NCI-H69 (cell line): Measurements from ENCODE around the gene RTN3.
"Not testable (repeated sequence)": the region's sequence is repeated elsewhere in the genome, so short reads cannot be mapped to it uniquely, and the experiment has no call there.

Experiments
- DNase-seq: peaks from one replicate; lab custom pipeline; 2025; lab: John Stamatoyannopoulos, UW

Gene RTN3

DNA sequence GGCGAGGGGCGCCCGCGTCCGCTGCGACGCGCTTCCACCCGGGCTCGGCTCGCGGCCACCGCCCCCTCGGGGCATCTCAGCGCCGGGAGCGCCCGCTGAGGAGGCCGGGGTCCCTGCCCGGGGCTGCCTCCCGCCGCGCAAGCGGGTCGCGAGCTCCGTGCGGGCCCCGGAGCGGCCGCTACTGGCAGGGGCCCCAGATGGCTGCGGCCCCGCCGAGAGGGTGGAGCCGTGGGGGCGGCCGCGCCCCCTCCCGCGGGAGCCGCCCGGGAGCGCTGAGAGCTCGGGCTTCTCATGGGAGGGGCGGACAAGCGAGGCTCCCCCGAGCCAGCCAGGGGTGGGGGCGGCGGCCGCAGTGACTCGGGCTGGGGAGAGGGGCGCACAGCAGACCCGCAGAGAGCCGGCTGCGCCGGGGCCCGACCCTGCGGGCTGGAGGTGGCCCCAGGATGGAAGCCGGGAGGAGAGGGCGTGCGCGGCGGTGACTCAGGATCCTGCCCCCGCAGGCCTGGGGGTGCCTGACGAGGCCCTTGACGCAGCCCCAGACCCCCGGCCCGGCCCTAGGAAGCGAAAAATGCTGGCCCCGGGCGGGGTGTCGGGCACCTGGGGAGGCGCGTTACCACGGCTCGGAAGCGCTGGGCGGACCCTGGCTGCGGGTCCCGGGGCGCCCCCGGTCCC, 87.9 kb downstream of the RTN3 start:
- peak; percentile 81 for DNase-seq

DNA sequence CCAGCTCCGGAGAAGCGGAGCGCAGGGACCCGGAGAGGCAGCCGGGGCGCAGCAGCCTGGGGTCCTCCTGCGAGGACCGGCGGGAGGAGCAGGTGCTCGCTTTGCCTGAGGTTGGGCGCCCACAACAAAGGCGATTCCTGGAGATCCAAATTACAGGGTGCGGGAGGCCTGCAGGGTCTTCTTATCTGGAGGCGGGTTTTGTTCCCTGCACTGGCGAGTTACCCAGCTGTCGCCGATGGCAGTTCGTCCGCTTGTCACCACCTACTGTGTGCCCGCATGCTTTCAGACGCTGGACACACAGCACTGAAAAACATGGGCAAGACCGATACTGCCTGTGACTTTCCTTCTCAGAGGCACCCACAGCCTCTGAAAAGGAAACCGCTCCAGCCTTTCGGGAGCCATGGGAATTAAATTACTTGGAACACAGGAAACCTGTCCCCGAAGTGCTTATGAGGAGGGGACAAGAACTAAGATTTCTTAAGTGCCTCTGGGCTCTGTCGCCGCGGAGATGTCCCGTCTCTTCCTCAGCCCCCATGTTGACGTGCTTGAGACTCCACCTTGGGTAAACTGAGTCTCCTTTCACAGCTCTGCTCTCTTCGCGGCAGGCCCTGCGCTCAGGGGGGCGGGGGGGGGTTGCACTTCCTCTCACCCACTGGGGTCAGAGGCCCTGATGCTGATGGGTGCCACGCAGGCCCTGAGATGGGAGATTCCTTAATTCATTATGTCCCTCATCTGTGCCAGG, 88.6 kb downstream of the RTN3 start:
- peak; percentile 92 for DNase-seq

DNA sequence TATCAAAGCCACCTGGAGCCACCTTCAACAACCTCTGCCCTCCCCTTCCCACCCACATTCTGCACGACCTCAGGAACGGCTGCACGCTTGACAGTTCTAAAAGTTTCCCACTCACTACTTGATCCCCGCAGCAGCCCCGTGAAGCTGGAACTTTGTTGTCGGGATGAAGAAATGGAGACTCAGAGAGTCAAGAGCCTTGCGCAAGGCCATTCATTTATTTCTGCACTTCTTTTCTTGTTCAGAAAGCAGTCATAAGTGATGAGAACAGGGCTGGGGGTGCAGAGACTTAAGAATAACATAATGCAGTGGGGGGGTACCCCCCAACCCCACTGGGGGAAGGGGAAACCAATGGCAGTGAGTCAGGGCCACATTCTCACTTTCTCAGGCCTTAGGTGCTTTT, 89.5 kb downstream of the RTN3 start:
- DNase-seq, result no peak

DNA sequence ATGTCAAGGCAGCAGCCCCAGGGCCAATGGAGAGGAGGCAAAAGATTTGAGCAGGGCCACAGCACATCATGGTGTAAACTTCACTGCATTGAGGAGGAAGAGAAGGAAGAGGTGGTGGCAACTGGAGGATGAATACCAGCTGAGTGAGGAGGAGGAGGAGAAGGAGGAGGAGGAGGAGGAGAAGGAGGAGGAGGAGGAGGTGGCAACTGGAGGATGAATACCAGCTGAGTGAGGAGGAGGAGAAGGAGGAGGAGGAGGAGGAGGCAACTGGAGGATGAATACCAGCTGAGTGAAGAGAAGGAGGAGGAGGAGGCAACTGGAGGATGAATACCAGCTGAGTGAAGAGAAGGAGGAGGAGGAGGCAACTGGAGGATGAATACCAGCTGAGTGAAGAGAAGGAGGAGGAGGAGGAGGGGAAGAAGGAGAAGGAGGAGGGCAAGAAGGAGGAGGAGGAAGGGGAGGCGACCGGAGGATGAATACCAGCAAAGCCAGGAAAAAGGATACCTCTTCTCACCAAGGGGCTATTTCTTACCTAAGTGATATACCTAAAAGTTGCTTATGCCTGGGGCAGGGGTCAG, 90.5 kb downstream of the RTN3 start:
- not testable (repeated sequence) for DNase-seq

DNA sequence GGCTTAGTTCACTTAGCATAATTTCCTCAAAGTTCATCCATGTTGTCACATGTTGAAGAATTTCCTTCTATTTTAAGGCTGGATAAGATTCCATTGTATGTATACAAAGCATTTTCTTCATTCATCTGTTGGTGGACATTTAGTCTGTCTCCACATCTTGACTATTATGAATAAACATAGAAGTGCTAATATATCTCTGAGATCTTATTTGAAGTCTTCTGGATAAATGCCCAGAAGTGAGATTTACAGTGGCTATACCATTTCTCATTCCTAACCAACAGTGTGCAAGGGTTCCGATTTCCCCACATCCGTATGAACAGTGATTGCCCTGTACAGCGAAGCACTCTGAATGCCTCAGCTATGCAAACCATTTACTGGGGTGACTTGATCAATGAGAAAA, 93.9 kb downstream of the RTN3 start:
- no peak for DNase-seq

DNA sequence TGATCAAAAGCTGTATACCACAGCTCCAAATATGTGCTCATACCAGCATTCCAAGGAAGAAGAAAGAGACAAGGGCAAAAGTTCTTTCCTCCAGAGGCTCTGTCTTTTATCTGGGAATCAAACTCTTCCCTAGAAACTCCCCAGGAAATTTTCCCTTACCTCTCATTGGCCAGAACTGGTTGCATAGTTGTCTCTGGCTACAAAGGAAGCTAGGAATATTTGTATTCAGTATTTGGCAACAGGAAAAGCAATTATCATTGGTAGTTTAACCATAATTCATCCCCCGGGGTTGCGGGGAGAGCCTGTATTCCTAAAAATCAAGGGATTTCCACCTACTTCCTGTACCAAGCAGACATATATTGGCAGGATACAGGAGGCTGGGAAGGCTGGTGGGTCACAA, 97.7 kb downstream of the RTN3 start:
- DNase-seq, result peak; percentile 54

DNA sequence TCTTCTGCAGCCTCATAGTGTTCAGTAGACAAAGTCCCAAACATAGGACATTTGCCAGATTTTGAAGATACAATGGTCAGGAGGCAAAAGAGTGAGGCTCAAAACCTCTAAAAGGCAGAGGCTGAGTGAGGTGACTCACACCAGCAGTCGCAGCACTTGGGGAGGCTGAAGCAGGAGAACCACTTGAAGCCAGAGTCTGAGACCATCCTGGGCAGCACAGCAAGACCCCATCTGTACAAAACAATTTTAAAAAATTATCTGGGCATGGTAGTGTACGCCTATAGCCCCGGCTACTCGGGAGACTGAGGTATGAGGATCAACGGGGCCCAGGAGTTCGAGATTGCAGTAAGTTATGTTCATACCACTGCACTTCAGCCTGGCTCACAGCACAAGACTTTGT, 101.4 kb downstream of the RTN3 start:
- DNase-seq, result no peak

DNA sequence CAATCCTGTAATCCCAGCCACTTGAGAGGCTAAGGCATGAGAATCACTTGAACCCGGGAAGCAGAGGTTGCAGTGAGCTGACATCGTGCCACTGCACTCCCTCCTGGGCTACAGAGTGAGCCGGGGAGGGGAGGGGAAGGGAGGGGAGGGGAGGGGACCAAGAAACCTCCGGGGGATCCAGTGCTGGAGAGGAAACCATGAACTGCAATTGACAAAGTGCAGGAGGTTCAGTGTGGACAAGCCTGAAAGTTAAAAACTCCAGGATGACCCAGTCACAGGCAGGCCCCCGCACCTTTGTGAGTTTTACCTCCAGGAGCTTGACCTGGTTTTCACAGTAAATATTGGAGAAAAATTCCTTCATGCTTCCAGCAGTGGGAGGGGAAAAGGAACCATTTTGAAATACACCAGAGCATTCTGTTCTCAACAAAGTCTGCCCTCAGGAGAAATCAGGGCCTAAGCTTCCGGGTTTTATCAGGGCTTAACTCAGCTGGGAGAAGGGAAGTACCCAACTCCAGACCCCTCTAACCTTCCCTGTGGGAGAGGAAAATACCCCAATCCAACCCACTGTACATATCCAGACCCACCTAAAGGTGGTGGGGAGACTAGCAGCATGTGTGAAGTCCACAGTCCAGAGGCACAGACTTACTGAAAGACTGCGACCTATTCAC, 102.8 kb downstream of the RTN3 start:
- peak; percentile 13 for DNase-seq

DNA sequence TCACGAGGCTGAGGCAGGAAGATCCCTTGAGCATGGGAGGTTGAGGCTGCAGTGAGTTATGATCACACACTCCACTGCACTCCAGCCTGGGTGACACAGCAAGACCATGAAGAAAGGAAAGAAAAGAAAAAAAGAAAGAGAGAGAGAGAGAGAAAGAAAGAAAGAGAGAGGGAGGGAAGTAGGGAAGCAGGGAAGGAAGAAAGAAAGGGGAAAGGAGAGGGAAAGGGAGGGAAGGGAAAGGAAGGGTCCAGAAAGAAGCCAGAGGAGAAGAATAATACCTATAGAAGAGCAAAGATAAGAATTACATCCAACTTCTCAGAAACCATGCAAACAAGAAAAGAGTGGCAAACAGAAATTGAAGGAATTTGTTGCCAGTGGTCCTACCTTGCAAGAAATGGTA, 104.5 kb downstream of the RTN3 start:
- DNase-seq, result no peak

DNA sequence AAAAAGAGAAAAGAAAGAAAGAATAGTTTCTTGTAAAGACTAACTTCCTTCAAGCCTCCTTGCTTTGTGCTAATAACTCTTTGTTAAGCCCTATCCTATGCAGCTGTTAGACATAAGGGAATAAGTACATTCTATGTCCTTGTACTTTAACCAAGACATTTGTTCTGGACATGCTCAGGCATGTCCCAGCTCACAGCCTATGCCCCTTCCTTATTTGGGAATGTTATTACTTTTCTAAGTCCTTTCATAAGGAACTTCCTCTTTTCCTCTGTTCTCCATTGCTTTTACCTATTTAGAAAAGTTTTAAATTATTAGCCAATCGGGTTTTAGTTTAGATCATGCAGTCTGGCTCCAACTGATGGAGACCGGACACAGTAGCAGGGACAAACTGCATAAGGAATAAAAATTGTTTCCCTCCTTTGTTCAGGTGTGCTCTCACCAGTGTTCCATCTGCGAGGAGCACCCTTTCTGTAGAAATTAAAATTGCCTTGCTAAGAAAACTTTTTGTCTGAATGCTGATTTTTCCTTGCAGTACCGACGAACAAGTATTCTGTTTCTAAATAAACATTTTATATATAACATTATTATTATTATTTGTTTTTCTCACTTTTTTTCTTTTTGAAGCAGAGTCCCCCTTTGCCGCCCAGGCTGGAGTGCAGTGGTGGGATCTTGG, 110.3 kb downstream of the RTN3 start:
- peak; percentile 11 for DNase-seq

DNA sequence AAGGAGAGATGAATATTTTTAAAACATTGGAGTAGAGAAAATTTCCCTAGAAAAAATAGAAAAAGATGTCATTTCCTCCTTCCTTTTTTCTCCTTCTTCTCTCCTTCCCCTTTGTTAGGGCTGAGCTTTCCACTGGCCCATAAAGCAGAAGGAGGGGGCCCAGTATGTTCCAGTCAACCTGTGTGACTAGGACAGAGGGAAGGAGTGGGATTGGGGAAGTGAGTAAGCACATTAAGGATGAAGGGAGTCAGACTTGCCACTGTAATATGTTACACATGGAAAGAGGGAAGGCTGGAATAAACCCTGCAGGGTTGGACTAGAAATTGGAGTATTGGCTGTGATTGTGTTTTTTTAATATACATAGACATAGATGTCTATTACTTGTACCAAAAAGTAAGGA, 111.9 kb downstream of the RTN3 start:
- DNase-seq, result no peak

DNA sequence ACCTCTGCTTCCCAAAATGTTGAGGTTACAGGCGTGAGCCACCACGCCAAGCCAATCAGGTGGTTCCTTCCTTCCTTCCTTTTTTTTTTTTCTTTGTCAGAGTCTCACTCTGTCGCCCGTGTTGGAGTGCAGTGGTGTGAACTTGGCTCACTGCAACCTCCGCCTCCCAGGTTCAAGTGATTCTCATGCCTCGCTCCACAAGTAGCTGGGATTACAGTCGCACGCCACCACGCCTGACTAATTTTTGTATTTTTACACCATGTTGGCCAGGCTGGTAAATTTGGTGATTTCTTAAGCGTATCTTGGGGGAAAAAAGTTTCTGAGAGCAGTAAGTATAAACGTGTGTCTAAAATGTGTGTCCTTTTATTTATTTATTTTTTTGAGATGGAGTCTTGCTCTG, 113.8 kb downstream of the RTN3 start:
- no peak for DNase-seq

DNA sequence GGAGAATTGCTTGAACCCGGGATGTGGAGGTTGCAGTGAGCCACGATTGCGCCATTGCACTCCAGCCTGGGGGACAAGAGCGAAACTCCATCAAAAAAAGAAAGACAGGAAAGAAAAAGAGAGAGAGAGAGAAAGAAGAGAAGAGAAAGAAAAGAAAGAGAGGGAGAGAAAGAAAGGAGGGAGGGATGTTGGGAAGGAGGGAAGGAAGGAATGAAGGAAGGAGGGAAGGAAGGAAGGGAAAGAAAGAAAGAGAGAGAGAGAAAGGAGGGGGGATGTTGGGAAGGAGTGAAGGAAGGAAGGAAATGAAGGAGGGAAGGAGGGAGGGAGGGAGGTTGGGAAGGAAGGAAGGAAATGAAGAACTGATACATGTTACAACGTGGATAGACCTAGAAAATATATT, 119.6 kb downstream of the RTN3 start:
- no peak for DNase-seq

DNA sequence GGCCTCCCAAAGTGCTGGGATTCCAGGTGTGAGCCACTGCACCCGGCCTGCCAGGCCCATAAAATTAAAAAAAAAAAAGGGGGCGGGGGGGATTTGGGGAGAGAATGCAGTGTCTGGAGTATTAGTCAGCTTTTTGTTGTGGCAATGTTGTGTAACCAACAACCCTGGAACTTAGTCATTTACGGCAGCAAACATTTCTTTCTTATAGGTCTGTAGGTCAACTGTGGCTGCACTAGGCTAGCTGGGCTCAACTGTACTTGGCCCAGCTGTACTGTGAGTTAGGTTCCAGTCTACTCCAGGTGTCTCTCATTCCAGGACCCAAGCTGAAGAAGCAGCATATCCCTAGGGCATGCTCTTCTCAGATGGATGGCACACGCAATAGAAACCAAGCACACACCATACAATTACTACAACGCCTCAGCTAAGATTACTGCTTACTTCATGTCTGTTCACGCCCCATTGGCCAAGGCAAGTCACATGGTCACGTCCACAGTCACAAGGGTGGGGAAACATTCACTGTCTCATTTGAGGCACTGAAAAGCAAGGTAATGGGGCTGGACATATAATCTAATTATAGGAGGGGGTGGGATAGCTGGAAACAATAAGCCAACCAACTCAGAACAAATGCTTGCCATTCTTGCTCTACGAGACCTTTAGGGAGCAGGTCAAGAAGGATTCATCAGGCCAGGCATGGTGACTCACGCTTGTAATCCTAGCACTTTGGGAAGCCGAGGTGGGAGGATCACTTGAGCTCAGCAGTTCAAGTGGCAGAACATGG, 121.5 kb downstream of the RTN3 start:
- peak; percentile 90 for DNase-seq

DNA sequence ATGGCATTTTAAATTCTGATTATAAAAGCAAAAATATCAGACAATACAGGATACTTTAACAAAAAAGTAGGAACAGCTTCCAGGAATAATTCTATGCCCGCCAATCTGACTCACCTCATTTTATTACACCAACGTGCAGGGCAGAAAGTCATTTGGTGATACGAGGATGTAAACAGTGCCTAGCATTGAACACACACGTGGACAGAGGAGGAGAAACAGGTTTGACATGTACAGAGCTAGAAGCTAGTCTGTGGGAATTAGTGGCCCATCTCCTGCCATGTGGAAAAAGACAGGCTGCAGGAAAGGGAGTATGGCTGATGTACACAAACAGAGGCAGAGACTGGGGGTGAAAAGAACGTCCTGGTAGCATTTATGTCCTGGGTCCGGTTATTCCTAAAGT, 123.0 kb downstream of the RTN3 start:
- no peak for DNase-seq

DNA sequence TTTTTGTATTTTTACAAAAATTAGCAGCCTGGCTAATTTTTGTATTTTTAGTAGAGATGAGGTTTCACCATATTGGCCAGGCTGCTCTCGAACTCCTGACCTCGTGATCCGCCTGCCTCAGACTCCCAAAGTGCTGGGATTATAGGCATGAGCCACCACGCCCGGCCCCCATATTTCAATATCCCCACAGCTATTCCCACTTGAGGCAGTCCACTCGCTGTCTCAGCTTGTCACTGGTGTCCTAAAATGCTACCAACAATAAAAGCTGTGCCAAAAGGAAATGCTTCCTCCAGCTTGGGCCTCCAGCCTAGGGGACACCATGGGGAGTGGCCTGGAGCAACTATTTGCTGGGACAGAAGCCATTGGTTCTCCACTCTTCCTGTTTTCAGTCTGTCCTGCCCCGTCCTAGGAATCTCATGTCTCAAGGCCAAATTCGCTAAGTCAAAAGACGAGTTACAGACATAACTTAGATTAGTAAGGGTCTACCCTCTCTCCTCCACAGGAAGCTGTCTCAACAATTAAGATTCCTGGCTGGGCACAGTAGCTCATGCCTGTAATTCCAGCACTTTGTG, 124.6 kb downstream of the RTN3 start:
- DNase-seq, result no peak
